OCI-LY7 (cell line): ENCODE measurements around the gene BRI3.

Experiments
- EZH2phosphoT487 ChIP-seq: fragments of 200-600 bp; sonication (generic); IDR thresholded peaks from 2 replicates; pipeline ENCODE4 v1.6.1; 2018; ENCODE audit warnings: low read depth, borderline replicate concordance, mild to moderate bottlenecking, mixed run types, antibody characterized with exemption, low read length, moderate library complexity, mixed read lengths
- TF ChIP-seq, protein P1 (sequence below): fragments of 200-600 bp; sonication (generic); conservative IDR thresholded peaks from 2 replicates; pipeline ENCODE4 v1.5.1; 2014; ENCODE audit warnings: mild to moderate bottlenecking, antibody characterized with exemption, low read length, moderate library complexity, mixed read lengths

GRCh38 chr7:98289333-98289875, 7.9 kb downstream of the BRI3 start:
- TF ChIP-seq, protein P1, sequence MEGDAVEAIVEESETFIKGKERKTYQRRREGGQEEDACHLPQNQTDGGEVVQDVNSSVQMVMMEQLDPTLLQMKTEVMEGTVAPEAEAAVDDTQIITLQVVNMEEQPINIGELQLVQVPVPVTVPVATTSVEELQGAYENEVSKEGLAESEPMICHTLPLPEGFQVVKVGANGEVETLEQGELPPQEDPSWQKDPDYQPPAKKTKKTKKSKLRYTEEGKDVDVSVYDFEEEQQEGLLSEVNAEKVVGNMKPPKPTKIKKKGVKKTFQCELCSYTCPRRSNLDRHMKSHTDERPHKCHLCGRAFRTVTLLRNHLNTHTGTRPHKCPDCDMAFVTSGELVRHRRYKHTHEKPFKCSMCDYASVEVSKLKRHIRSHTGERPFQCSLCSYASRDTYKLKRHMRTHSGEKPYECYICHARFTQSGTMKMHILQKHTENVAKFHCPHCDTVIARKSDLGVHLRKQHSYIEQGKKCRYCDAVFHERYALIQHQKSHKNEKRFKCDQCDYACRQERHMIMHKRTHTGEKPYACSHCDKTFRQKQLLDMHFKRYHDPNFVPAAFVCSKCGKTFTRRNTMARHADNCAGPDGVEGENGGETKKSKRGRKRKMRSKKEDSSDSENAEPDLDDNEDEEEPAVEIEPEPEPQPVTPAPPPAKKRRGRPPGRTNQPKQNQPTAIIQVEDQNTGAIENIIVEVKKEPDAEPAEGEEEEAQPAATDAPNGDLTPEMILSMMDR: no peak
- no peak for TF ChIP-seq EZH2phosphoT487
